Neural crest cell (in vitro differentiated cells): ENCODE results near the gene SOCS4. TPM values are rescaled to one million over a fixed set of nuclear protein-coding genes. Genes with fewer than 3 reads are reported as not detected.
A peak's percentile ranks its signal among the peaks of the same experiment; 100 is the strongest.
"Not testable (repeated sequence)": the region's sequence is repeated elsewhere in the genome, so short reads cannot be mapped to it uniquely, and the experiment has no call there.

Experiments
- DNase-seq: peaks from one replicate; pipeline ENCODE4 v3.0.0; 2021; ENCODE audit warnings: low read depth, mixed read lengths, low spot score
- H3K27ac Mint-ChIP-seq: one replicate; pipeline ENCODE4 v1.8.0; 2021; ENCODE audit warnings: mild to moderate bottlenecking, mixed read lengths; ENCODE audit not compliant: unreplicated experiment
- H3K27me3 Mint-ChIP-seq: 2 replicates; pipeline ENCODE4 v1.8.0; 2021; ENCODE audit warnings: low read depth, mild to moderate bottlenecking, mixed read lengths
- H3K36me3 Mint-ChIP-seq: 2 replicates; pipeline ENCODE4 v1.8.0; 2021; ENCODE audit warnings: low read depth, mild to moderate bottlenecking, mixed read lengths
- H3K4me1 Mint-ChIP-seq: 2 replicates; pipeline ENCODE4 v1.8.0; 2021; ENCODE audit warnings: mixed read lengths
- H3K4me3 Mint-ChIP-seq: one replicate; pipeline ENCODE4 v1.8.0; 2021; ENCODE audit warnings: mild to moderate bottlenecking, mixed read lengths
- H3K9me3 Mint-ChIP-seq: 2 replicates; pipeline ENCODE4 v1.8.0; 2021; ENCODE audit warnings: mixed read lengths
- CTCF ChIP-seq: fragments of 200-600 bp; sonication (generic); conservative IDR thresholded peaks from 2 replicates; pipeline ENCODE4 v1.5.0; 2021; ENCODE audit warnings: antibody characterized with exemption, mild to moderate bottlenecking
- total RNA-seq: library from RNA; stranded (reverse); gene quantifications from 2 replicates; pipeline ENCODE4 v1.2.1, GENCODE V29; 2021

SOCS4 gene
- total RNA-seq, 1 donor from 2014 or later, result 38.6 TPM

GRCh38 chr14:55071870-55072640, 45.0 kb downstream of the SOCS4 start:
- H3K27me3 Mint-ChIP-seq, result no peaks in the 10 kb centered on the region
- H3K4me3 Mint-ChIP-seq, result peak overlapping the region; percentile 39
- DNase-seq, result no peak
- H3K4me1 Mint-ChIP-seq, result peaks cover 31% of the 10 kb centered on the region
- no peak for TF ChIP-seq CTCF
- no peaks in the 10 kb centered on the region for H3K9me3 Mint-ChIP-seq
- no peak overlapping the region for H3K27ac Mint-ChIP-seq
- peaks cover 5% of the 10 kb centered on the region for H3K36me3 Mint-ChIP-seq

- Mint-ChIP-seq H3K27ac (no peak overlapping the region), H3K36me3 (no peaks in the 10 kb centered on the region), H3K27me3 (no peaks in the 10 kb centered on the region), H3K4me1 (peaks cover 27% of the 10 kb centered on the region), H3K9me3 (no peaks in the 10 kb centered on the region), H3K4me3 (no peak overlapping the region)
- TF ChIP-seq CTCF, result no peak
- DNase-seq, result no peak
These were observed 46.8 kb downstream of the SOCS4 start for GRCh38 chr14:55073856-55074255.

- peaks cover 27% of the 10 kb centered on the region for H3K4me1 Mint-ChIP-seq
- no peaks in the 10 kb centered on the region for H3K9me3 Mint-ChIP-seq
- H3K27me3 Mint-ChIP-seq, result no peaks in the 10 kb centered on the region
- DNase-seq, result no peak
- no peak for TF ChIP-seq CTCF
- H3K27ac Mint-ChIP-seq, result no peak overlapping the region
- H3K36me3 Mint-ChIP-seq, result no peaks in the 10 kb centered on the region
- no peak overlapping the region for H3K4me3 Mint-ChIP-seq
These were observed 47.6 kb downstream of the SOCS4 start for GRCh38 chr14:55074662-55075061.

GRCh38 chr14:55075628-55076175, 48.7 kb downstream of the SOCS4 start:
- Mint-ChIP-seq H3K27me3 (no peaks in the 10 kb centered on the region), H3K36me3 (no peaks in the 10 kb centered on the region), H3K9me3 (no peaks in the 10 kb centered on the region), H3K27ac (no peak overlapping the region), H3K4me3 (no peak overlapping the region), H3K4me1 (peaks cover 27% of the 10 kb centered on the region)
- TF ChIP-seq CTCF, result no peak
- DNase-seq, result no peak

GRCh38 chr14:55077170-55078151, 50.4 kb downstream of the SOCS4 start:
- Mint-ChIP-seq H3K36me3 (no peaks in the 10 kb centered on the region), H3K4me1 (peaks cover 11% of the 10 kb centered on the region), H3K27me3 (no peaks in the 10 kb centered on the region), H3K9me3 (no peaks in the 10 kb centered on the region), H3K27ac (no peak overlapping the region), H3K4me3 (no peak overlapping the region)
- no peak for DNase-seq
- TF ChIP-seq CTCF, result no peak

- DNase-seq, H3K27ac Mint-ChIP-seq, H3K9me3 Mint-ChIP-seq, H3K4me1 Mint-ChIP-seq, H3K36me3 Mint-ChIP-seq, H3K4me3 Mint-ChIP-seq, H3K27me3 Mint-ChIP-seq: not testable (repeated sequence)
These were observed 52.9 kb downstream of the SOCS4 start for GRCh38 chr14:55079961-55080360.
